Fibroblast of lung (primary cell): ENCODE measurements around the gene EBF4. TPM values are rescaled to one million over a fixed set of nuclear protein-coding genes. Genes with fewer than 3 reads are reported as not detected.

ENCODE experiments used
- DNase-seq, 2 donors: peaks; one replicate each; pipeline versions ENCODE4 v3.0.0 to v3.0.0-alpha.2; 2010; ENCODE audit warnings: low read depth in 2 of 2
- H2AFZ ChIP-seq: 2 replicates; pipeline ENCODE4 v1.5.1; 2012; ENCODE audit warnings: low read length, control low read depth, inconsistent platforms
- H3K27ac ChIP-seq: 2 replicates; pipeline ENCODE4 v1.5.1; 2011; ENCODE audit warnings: low read length, control low read depth; ENCODE audit not compliant: insufficient read depth
- H3K27me3 ChIP-seq: 2 replicates; pipeline ENCODE4 v1.5.1; 2011; ENCODE audit warnings: mild to moderate bottlenecking, low read length; ENCODE audit not compliant: control insufficient read depth, insufficient read depth
- H3K36me3 ChIP-seq: 2 replicates; pipeline ENCODE4 v1.5.1; 2011; ENCODE audit warnings: low read length; ENCODE audit not compliant: control insufficient read depth, insufficient read depth
- H3K4me1 ChIP-seq: 2 replicates; pipeline ENCODE4 v1.5.1; 2011; ENCODE audit warnings: low read length; ENCODE audit not compliant: control insufficient read depth, insufficient read depth; ENCODE audit errors: extremely low read depth
- H3K4me2 ChIP-seq: 2 replicates; pipeline ENCODE4 v1.5.1; 2011; ENCODE audit warnings: low read length, control low read depth; ENCODE audit not compliant: insufficient read depth; ENCODE audit errors: extremely low read depth
- H3K4me3 ChIP-seq, 4 experiments: fragments of 200-600 bp in 1 of 4; sonication (generic) in 1 of 4; replicated peaks in 1 of 4; 2 replicates each; pipeline ENCODE4 v1.5.1; 2011 to 2016; ENCODE audit warnings: low read length in 4 of 4, low read depth in 3 of 4, mild to moderate bottlenecking in 3 of 4, control low read depth in 2 of 4, inconsistent platforms in 1 of 4, mixed read lengths in 1 of 4; ENCODE audit not compliant: insufficient read depth in 1 of 4; ENCODE audit errors: control extremely low read depth in 1 of 4
- H3K79me2 ChIP-seq: 2 replicates; pipeline ENCODE4 v1.5.1; 2012; ENCODE audit warnings: mild to moderate bottlenecking, low read length, inconsistent platforms; ENCODE audit not compliant: control insufficient read depth, insufficient read depth
- H3K9ac ChIP-seq: 2 replicates; pipeline ENCODE4 v1.5.1; 2011; ENCODE audit warnings: mild to moderate bottlenecking, low read length, control low read depth; ENCODE audit not compliant: insufficient read depth
- H3K9me3 ChIP-seq: 2 replicates; pipeline ENCODE4 v1.5.1; 2012; ENCODE audit warnings: low read depth, low read length; ENCODE audit not compliant: control insufficient read depth, insufficient read depth
- H4K20me1 ChIP-seq: 2 replicates; pipeline ENCODE4 v1.5.1; 2011; ENCODE audit warnings: low read length; ENCODE audit not compliant: control insufficient read depth, insufficient read depth; ENCODE audit errors: extremely low read depth
- EZH2 ChIP-seq: IDR thresholded peaks from 2 replicates; pipeline ENCODE4 v1.5.1; 2012; ENCODE audit warnings: low read length, control low read depth, mild to moderate bottlenecking; ENCODE audit errors: missing control alignments
- polyA plus RNA-seq, 2 donors: library from polyadenylated mRNA; depleted of rRNA in 1 of 2; stranded (reverse) in 1 of 2; unstranded in 1 of 2; fragments of >200 nt; gene quantifications; 2 replicates each; pipeline ENCODE4 v1.2.1, GENCODE V29; 2011 to 2012; ENCODE audit warnings: missing spikeins in 1 of 2
- total RNA-seq: library from RNA; depleted of rRNA; stranded (reverse); fragments of >200 nt; gene quantifications from 2 replicates; pipeline ENCODE4 v1.2.1, GENCODE V29; 2014
- TF ChIP-seq, protein P1 (sequence below), 2 donors: IDR thresholded peaks in 1 of 2; conservative IDR thresholded peaks in 1 of 2; 1 replicate in 1 of 2; 2 replicates in 1 of 2; pipeline ENCODE4 v1.5.1; 2011 to 2012; ENCODE audit warnings: low read length in 2 of 2, control low read depth in 1 of 2, inconsistent platforms in 1 of 2, low read depth in 1 of 2, mild to moderate bottlenecking in 1 of 2

The EBF4 gene
- total and polyA plus RNA-seq, 2 donors (not counting 1 experiment from before 2014, with no cell fraction given): 0.35 to 0.99 TPM

DNA sequence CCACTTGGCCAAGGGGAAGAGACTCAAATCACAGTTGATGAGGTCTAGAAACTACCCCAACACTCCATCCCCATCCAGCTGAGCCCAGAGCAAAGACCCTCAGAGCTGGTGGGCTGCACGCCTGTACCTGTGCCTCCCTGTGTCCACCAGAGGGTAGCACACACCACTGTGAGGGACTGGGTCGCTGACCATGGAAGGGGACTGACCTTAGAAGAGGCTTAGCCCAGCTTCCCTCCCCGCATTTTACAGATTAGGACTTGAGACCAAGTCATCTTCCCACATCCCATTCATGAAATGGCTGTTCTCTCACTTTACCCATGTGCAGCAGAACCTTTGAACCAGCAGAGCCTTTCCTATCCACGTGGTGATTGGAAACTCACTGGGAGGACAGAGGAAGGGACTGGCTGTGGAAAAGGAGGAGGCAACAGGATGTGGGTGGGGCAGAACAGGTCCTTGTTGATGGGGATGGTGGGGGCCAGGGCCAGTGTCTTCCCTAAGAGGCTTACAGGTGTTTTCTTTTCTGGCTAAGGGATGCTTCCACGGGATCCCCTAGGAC lies 63.6 kb downstream of the EBF4 start:
- Histone ChIP-seq H3K27me3 (peaks cover 17% of the 10 kb centered on the region), H3K79me2 (no peaks in the 10 kb centered on the region), H3K27ac (no peak overlapping the region), H3K36me3 (no peaks in the 10 kb centered on the region), H3K9ac (no peak overlapping the region), H3K9me3 (no peaks in the 10 kb centered on the region), H3K4me1 (peaks cover 3% of the 10 kb centered on the region), H4K20me1 (no peaks in the 10 kb centered on the region), H3K4me3 (no peak overlapping the region), H3K4me2 (no peak overlapping the region), H2AFZ (no peak overlapping the region)
- TF ChIP-seq EZH2: no peak
- TF ChIP-seq, protein P1, sequence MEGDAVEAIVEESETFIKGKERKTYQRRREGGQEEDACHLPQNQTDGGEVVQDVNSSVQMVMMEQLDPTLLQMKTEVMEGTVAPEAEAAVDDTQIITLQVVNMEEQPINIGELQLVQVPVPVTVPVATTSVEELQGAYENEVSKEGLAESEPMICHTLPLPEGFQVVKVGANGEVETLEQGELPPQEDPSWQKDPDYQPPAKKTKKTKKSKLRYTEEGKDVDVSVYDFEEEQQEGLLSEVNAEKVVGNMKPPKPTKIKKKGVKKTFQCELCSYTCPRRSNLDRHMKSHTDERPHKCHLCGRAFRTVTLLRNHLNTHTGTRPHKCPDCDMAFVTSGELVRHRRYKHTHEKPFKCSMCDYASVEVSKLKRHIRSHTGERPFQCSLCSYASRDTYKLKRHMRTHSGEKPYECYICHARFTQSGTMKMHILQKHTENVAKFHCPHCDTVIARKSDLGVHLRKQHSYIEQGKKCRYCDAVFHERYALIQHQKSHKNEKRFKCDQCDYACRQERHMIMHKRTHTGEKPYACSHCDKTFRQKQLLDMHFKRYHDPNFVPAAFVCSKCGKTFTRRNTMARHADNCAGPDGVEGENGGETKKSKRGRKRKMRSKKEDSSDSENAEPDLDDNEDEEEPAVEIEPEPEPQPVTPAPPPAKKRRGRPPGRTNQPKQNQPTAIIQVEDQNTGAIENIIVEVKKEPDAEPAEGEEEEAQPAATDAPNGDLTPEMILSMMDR (conservative IDR thresholded peaks at IDR 0.05 in 1 of 2, IDR thresholded peaks at IDR 0.05 in 1 of 2; ENCODE audit: low read depth in 1 of 2, low read length in 2 of 2): peak; percentile 71 to 79
- peak; percentile 24 to 53 for DNase-seq

DNA sequence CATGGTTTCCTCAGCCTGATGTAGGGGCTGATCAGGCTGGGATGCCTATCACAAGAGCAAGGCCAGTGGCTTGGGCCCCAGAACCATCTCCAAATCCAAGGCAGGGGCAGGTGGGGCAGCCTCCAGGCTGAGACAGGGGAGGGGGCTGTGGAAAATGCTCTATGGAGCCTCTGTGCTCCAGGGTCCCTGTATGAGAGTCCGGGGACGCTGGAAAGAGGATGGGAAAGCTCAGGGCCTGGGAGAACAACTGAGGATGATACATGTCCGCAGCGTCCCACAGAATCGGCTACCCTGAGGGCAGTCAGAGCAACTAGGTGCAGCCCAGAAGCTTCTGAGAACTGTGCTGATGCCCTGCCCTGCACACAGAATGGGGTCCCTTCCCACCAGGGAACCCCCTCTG lies 64.4 kb downstream of the EBF4 start:
- TF ChIP-seq, protein P1 (conservative IDR thresholded peaks at IDR 0.05 in 1 of 2, IDR thresholded peaks at IDR 0.05 in 1 of 2; ENCODE audit: low read depth in 1 of 2, low read length in 2 of 2): no peak
- no peak for TF ChIP-seq EZH2
- H3K27me3 ChIP-seq: peaks cover 17% of the 10 kb centered on the region
- H3K9ac ChIP-seq: no peak overlapping the region
- DNase-seq: no peak
- H3K36me3 ChIP-seq: no peaks in the 10 kb centered on the region
- no peak overlapping the region for H2AFZ ChIP-seq
- H3K27ac ChIP-seq: no peak overlapping the region
- H3K79me2 ChIP-seq: no peaks in the 10 kb centered on the region
- no peaks in the 10 kb centered on the region for H4K20me1 ChIP-seq
- peaks cover 3% of the 10 kb centered on the region for H3K4me1 ChIP-seq
- H3K4me3 ChIP-seq: no peak overlapping the region
- no peaks in the 10 kb centered on the region for H3K9me3 ChIP-seq
- H3K4me2 ChIP-seq: no peak overlapping the region

DNA sequence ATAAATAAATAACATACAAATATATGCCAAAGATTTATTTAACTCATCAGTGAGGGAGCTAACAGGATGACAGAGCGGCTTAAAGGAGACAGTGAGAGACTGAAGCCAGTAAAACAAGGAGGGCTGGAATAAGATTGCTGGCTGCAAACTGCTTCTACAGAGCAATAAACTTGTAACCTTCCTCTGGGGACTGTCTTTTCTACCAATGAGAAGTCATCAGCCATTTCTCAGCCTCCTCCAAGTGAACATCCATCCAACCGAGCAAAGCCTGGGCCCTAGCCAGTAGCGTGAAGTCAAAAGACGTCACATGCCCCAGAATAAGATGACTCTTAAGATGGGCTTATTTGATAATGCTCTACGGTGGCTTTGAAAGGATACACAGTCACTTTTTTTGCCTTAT lies 65.4 kb downstream of the EBF4 start:
- Histone ChIP-seq H3K9ac (no peak overlapping the region), H4K20me1 (no peaks in the 10 kb centered on the region), H3K4me1 (no peaks in the 10 kb centered on the region), H2AFZ (no peak overlapping the region), H3K4me3 (no peak overlapping the region), H3K9me3 (no peaks in the 10 kb centered on the region), H3K27ac (no peak overlapping the region), H3K27me3 (peaks cover 15% of the 10 kb centered on the region), H3K4me2 (no peak overlapping the region), H3K79me2 (no peaks in the 10 kb centered on the region), H3K36me3 (no peaks in the 10 kb centered on the region)
- TF ChIP-seq, protein P1 (conservative IDR thresholded peaks at IDR 0.05 in 1 of 2, IDR thresholded peaks at IDR 0.05 in 1 of 2; ENCODE audit: low read depth in 1 of 2, low read length in 2 of 2): no peak
- TF ChIP-seq EZH2: no peak
- no peak for DNase-seq
